Uterus (tissue), 4 donors: ENCODE results near the gene EIF3I. TPM values are rescaled to one million over a fixed set of nuclear protein-coding genes. Genes with fewer than 3 reads are reported as not detected.

Experiments
- DNase-seq, 2 donors: peaks; one replicate each; pipeline ENCODE4 v3.0.0-alpha.2; 2019 to 2020
- H3K27ac ChIP-seq, 2 donors: fragments of 200-600 bp; sonication (generic); 1 replicate in 1 of 2; 2 replicates in 1 of 2; pipeline ENCODE4 v1.5.1; 2016 to 2018
- H3K27me3 ChIP-seq, 2 donors: fragments of 200-600 bp; sonication (generic); one replicate each; pipeline ENCODE4 v1.5.1; 2018 to 2019; ENCODE audit warnings: control low read depth in 1 of 2
- H3K36me3 ChIP-seq, 2 donors: fragments of 200-600 bp; sonication (generic); one replicate each; pipeline ENCODE4 v1.5.1; 2019; ENCODE audit warnings: control low read depth in 1 of 2
- H3K4me1 ChIP-seq, 2 donors: fragments of 200-600 bp; sonication (generic); one replicate each; pipeline ENCODE4 v1.5.1; 2018 to 2019; ENCODE audit warnings: control low read depth in 1 of 2
- H3K4me3 ChIP-seq, 2 donors: fragments of 200-600 bp; sonication (generic); 1 replicate in 1 of 2; 2 replicates in 1 of 2; pipeline ENCODE4 v1.5.1; 2018 to 2019; ENCODE audit warnings: mild to moderate bottlenecking in 1 of 2
- H3K9me3 ChIP-seq, 2 donors: fragments of 200-600 bp; sonication (generic); one replicate each; pipeline ENCODE4 v1.5.1; 2019; ENCODE audit warnings: control low read depth in 1 of 2
- POLR2A ChIP-seq, 2 donors: fragments of 450-650 bp; IDR thresholded peaks; one replicate each; pipeline ENCODE4 v1.6.1; 2016; ENCODE audit warnings: antibody characterized with exemption in 2 of 2, mild to moderate bottlenecking in 1 of 2, moderate library complexity in 1 of 2
- intact Hi-C: fragments of 100-400 bp; cut with DNase I; formaldehyde crosslinking; loops from one replicate; pipeline ENCODE4 v1.15.1; 2023; ENCODE audit warnings: low total_unique reads
- total RNA-seq, 4 donors: library from RNA; depleted of rRNA in 3 of 4; stranded (reverse); fragments of >200 nt in 3 of 4; gene quantifications; one replicate each; pipeline versions ENCODE4 v1.1.0 to v1.2.4, GENCODE V29; 2014 to 2023
- TF ChIP-seq, protein P1 (sequence below), 4 experiments: fragments of 200-600 bp in 2 of 4; fragments of 450-650 bp in 2 of 4; sonication (generic) in 2 of 4; IDR thresholded peaks; one replicate each; pipeline ENCODE4 v1.5.1; 2016 to 2019; ENCODE audit warnings: antibody characterized with exemption in 4 of 4, mild to moderate bottlenecking in 2 of 4, moderate library complexity in 1 of 4
- donor health status: DM: yes; HTN: yes; CAD: no.

Gene EIF3I
- total RNA-seq, 4 donors from 2014 or later: 111 to 246 (median 143) TPM

- peaks cover 13 to 15% of the 10 kb centered on the region in 2 donors for H3K4me1 ChIP-seq
- H3K27ac ChIP-seq: no peak overlapping the region
- intact Hi-C loops: no loop called here
- H3K9me3 ChIP-seq: no peaks in the 10 kb centered on the region
- H3K27me3 ChIP-seq: no peaks in the 10 kb centered on the region
- DNase-seq: no peak
- TF ChIP-seq POLR2A (IDR thresholded peaks at IDR 0.05): no peak
- TF ChIP-seq, protein P1, sequence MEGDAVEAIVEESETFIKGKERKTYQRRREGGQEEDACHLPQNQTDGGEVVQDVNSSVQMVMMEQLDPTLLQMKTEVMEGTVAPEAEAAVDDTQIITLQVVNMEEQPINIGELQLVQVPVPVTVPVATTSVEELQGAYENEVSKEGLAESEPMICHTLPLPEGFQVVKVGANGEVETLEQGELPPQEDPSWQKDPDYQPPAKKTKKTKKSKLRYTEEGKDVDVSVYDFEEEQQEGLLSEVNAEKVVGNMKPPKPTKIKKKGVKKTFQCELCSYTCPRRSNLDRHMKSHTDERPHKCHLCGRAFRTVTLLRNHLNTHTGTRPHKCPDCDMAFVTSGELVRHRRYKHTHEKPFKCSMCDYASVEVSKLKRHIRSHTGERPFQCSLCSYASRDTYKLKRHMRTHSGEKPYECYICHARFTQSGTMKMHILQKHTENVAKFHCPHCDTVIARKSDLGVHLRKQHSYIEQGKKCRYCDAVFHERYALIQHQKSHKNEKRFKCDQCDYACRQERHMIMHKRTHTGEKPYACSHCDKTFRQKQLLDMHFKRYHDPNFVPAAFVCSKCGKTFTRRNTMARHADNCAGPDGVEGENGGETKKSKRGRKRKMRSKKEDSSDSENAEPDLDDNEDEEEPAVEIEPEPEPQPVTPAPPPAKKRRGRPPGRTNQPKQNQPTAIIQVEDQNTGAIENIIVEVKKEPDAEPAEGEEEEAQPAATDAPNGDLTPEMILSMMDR (IDR thresholded peaks at IDR 0.05): no peak
- no peaks in the 10 kb centered on the region for H3K36me3 ChIP-seq
- no peak overlapping the region for H3K4me3 ChIP-seq
These were observed 40.1 kb upstream of the EIF3I start for GRCh38 chr1:32182060-32182459.

GRCh38 chr1:32184650-32185049 lies 37.6 kb upstream of the EIF3I start:
- H3K4me3 ChIP-seq: no peak overlapping the region
- intact Hi-C loops: no loop called here
- no peaks in the 10 kb centered on the region for H3K9me3 ChIP-seq
- H3K27ac ChIP-seq: no peak overlapping the region
- H3K4me1 ChIP-seq: peaks cover 13 to 15% of the 10 kb centered on the region in 2 donors
- H3K27me3 ChIP-seq: no peaks in the 10 kb centered on the region
- TF ChIP-seq POLR2A (IDR thresholded peaks at IDR 0.05): no peak
- TF ChIP-seq, protein P1 (IDR thresholded peaks at IDR 0.05): no peak
- no peaks in the 10 kb centered on the region for H3K36me3 ChIP-seq
- no peak for DNase-seq

GRCh38 chr1:32186077-32186476 lies 36.1 kb upstream of the EIF3I start:
- Histone ChIP-seq H3K4me1 (peaks cover 7 to 12% of the 10 kb centered on the region in 2 donors), H3K9me3 (no peaks in the 10 kb centered on the region), H3K36me3 (no peaks in the 10 kb centered on the region), H3K4me3 (no peak overlapping the region), H3K27ac (no peak overlapping the region), H3K27me3 (no peaks in the 10 kb centered on the region)
- intact Hi-C loops: no loop called here
- TF ChIP-seq, protein P1 (IDR thresholded peaks at IDR 0.05): no peak
- TF ChIP-seq POLR2A (IDR thresholded peaks at IDR 0.05): no peak
- DNase-seq: no peak

GRCh38 chr1:32186491-32186890 lies 35.7 kb upstream of the EIF3I start:
- intact Hi-C loops: no loop called here
- no peak overlapping the region for H3K27ac ChIP-seq
- peaks cover 3 to 8% of the 10 kb centered on the region in 2 donors for H3K4me1 ChIP-seq
- TF ChIP-seq, protein P1 (IDR thresholded peaks at IDR 0.05): no peak
- TF ChIP-seq POLR2A (IDR thresholded peaks at IDR 0.05): no peak
- H3K36me3 ChIP-seq: no peaks in the 10 kb centered on the region
- H3K4me3 ChIP-seq: no peak overlapping the region
- DNase-seq: no peak
- H3K9me3 ChIP-seq: no peaks in the 10 kb centered on the region
- H3K27me3 ChIP-seq: no peaks in the 10 kb centered on the region

- intact Hi-C loops: no loop called here
- H3K4me1 ChIP-seq: peaks cover 0 to 2% of the 10 kb centered on the region in 2 donors
- no peaks in the 10 kb centered on the region for H3K27me3 ChIP-seq
- H3K9me3 ChIP-seq: no peaks in the 10 kb centered on the region
- no peak overlapping the region for H3K27ac ChIP-seq
- TF ChIP-seq, protein P1 (IDR thresholded peaks at IDR 0.05): no peak
- TF ChIP-seq POLR2A (IDR thresholded peaks at IDR 0.05): no peak
- no peak for DNase-seq
- no peak overlapping the region for H3K4me3 ChIP-seq
- no peaks in the 10 kb centered on the region for H3K36me3 ChIP-seq
These were observed 34.4 kb upstream of the EIF3I start for GRCh38 chr1:32187850-32188249.
